Stimulated activated CD4-positive, alpha-beta T cell treated with anti-CD3 and anti-CD28 coated beads, Interleukin-1b, Interleukin-23, amount 100 ng/mL, for 24 hours (primary cell): ENCODE measurements around the gene ITPR1.

Experiments
- DNase-seq, 4 experiments: peaks; one replicate each; pipeline ENCODE4 v3.0.0-alpha.2; 2020; ENCODE audit warnings: low read depth in 4 of 4, low spot score in 1 of 4

ITPR1 gene

DNA sequence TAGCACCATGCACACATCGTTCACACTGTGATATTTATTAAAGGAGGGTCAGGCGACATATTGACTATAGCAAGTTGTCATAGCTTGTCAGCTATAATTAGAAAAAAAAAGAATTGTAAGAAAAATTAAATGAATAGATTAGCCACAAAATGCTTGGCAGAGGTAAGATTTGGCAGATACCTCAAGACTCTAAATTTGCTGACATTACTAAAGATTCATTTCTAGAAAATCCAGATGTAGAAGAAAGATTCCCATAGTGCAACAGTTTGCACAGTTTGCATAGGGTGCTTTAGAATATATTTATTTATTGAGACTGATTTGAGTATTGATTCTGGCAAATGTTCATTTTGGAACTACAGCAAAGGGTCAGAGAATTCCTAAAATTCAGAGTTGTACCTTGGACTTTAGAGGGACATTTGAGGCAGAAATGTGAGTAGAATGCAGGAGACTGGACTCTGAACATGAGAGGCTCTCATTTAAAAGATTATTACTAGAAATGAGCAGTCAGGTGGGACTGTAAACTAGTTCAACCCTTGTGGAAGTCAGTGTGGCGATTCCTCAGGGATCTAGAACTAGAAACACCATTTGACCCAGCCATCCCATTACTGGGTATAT, 384.1 kb downstream of the ITPR1 start:
- DNase-seq, result no peak

DNA sequence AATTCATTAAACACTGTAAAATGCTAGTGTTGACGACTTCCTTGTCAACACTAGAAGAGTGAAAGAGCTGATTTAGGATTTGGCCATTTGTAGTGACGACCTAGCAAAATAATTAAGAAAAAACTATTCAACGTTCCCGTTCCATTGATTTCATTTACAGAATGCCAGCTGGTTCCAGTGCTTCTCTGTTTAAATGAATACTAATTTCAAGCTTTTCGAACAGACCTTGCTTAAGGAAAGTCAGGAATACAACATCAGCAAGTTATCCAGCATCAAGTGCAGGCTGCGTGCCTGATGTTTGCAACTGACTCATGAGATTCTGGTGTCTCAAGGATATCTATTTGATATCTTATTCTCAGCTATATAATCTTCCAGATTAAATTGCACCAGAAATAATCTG, 387.7 kb downstream of the ITPR1 start:
- DNase-seq, result no peak

DNA sequence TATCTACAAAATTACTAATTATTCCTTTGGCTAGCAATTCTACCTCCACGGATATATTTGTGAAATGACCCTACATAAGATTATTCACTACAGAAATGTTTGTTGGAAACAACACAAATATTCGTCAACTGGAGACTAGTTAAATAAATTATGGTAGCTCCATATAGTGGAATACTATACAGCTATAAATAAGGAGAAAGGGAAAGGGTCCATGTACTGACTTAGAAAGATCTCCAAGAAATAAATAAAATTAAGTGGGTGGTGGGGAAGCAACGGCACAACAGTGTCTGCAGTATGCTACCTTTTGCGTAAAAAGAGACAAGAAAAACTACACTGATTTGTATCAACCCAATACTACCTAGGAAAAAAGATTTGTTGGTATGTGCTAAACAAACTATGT, 389.4 kb downstream of the ITPR1 start:
- no peak for DNase-seq

DNA sequence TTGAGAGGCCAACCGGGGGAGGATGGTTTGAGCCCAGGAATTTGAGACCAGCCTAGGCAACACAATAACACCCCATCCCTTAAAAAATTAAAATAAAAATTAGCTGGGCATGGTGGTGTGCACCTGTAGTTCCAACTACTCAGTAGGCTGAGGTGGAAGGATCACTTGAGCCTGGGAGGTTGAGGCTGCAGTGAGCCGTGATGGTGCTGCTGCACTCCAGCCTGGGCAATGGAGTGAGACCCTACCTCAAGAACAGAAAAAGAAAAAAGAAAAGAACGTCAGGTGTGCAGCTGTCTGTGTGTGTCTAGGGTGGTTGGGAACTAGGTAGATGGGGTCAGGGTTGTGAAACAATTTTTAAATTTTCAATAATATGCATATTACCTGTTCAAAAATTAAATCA, 389.9 kb downstream of the ITPR1 start:
- no peak for DNase-seq

DNA sequence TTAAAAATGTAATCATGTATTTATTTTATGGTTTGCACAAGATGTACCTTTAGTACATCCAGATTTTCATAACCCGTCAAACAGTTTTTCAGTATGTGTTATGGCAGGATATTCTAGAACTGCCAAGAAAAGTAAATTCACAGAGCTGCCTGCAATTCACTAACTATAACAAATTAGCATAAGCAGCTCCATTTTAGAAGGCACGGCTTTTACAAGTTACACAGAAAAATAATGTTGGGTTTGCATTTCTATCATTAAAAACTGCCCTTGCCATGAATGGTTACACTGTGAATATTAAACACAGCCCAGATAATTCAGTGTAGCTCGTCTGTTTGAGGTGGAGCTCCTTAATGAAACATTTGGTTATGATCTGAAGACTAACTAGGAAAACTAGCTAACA, 391.7 kb downstream of the ITPR1 start:
- no peak for DNase-seq

DNA sequence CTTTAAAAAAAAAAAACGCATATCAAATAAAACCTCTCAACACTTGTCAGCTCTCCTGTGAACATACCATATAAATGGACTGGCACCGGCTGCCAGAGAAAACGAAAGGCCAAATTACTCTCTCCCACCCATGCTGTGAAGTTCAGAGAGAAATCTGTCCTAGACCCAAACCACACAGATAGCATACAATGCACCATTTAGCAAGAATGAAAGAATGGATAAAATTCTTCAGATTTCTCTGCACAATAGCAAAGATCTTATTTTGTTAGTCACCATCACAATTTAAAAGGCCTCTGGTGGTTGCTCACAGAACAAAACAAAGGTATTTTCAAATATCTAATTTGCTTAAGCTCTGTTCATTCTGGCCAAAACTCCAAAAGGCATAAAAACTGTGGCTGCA, 392.2 kb downstream of the ITPR1 start:
- no peak for DNase-seq

DNA sequence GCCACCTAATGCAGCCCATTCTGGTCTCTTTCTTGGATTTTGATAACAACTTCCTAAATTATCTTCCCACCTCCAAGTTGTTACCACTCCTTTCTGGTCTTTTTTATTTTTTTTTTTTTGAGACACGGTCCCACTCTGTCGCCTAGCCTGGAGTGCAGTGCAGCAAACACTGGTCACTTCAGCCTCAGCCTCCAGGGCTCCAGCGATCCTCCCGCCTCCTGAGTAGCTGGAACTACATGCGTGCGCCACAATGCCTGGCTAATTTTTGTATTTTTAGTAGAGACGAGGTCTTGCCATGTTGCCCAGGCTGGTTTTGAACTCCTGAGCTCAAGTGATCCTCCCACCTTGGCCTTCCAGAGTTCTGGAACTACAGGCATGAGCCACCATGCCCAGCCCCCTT, 393.3 kb downstream of the ITPR1 start:
- DNase-seq, result no peak

DNA sequence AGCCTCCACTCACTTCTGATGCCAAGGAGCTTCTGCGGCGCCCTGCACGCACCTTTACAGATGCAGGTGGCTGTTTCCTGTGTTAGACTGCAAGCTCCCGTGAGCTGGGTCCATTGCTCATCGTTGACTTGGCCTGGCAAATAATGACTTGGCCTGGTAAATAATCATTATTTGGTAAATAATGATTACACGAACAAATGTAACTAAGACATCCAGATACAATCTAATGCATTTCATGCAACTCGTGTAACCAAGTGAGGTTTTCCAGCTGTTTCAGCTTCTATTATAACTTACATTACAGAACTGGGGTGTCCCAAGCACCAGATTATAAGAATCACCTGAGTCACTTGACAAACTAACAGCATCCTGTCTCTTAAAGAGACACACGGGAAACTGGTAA, 394.0 kb downstream of the ITPR1 start:
- DNase-seq, result no peak

DNA sequence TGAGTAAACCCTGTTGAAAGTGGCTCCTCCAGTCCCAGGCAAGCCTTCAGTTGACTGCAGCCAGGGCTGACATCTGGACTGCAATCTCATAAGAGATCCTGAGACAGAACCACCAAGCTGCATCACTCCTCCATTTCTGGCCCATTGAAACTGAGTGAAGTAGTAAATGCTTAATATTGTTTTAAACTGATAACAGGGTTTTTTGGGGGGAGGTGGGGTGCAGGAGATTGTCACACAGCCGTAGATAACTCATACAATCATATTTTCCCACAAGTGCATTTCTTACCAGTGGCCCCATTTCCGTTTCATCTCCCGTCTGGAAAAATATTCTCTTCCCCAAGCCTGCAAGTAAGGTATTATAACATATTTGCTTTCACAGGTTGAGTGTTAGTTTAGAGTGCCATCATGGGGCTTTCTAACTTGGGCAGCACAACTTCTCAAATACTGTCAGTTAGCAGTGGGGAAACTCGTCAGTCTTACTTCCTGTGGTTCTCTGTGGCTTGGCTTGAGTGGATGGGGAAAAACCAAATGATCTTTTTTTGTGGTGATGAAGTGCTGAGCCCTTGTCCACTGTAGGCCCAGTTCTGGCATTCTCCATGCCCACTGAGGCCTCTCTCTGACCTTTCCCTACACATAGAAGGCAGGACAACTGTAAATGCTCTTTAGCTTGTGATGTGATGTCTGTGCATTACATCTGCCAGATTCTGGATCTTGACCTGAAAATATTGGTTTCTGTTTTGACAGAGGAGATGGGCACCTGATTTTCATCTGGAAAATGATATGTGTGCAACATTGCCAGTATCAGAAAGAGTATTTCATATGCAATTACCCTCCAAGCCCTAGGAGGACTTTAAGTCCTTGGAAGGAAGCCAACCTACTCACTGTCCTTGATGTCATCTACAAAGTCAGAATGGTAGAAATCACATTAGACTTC, 396.0 kb downstream of the ITPR1 start:
- DNase-seq, result no peak

DNA sequence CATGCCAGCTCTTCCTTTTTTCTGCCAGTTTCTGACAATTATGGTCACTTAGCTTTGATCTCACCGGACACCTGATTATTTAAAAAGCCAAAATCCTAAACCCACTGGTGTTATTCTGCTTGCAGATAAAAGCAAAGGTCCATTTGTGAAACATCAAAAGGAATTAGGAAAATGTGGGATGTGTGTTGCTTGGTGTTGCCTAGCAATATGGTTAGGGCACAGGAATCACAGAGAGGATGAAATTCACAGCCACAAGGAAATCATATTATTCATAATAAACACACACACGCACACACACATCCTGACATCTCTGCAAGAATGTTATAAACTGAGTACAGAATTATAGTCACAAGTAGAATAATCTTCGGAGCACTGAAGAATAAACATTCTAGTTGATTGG, 396.7 kb downstream of the ITPR1 start:
- DNase-seq, result no peak

DNA sequence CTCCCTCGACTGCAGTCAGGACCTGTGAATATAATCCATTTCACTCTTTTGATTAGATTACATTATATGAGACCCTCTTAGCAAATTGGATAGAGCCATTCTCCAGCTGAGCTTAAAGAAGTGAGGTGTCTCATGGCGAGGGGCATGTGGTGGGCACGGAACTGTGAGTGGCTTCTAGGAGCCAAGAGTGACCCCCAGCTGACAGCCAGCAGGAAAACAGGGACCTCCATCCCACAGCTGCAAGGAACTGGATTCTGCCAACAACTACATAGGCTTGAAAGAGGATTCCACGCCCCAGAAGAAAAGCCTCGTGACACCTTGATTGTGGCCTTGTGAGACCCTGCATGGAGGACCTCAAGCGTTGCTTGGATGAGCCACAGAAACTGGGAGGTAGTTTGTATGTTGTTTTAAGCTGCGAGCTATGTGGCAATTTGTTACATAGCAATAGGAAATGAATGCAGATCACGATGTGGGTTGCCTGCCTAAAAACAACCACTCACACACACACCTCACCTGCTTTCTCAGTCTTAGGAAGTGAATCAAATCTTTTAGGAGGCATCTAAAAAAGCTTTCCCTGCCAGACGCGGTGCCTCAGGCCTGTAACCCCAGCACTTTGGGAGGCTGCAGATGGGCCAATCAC, 401.9 kb downstream of the ITPR1 start:
- DNase-seq, result no peak

DNA sequence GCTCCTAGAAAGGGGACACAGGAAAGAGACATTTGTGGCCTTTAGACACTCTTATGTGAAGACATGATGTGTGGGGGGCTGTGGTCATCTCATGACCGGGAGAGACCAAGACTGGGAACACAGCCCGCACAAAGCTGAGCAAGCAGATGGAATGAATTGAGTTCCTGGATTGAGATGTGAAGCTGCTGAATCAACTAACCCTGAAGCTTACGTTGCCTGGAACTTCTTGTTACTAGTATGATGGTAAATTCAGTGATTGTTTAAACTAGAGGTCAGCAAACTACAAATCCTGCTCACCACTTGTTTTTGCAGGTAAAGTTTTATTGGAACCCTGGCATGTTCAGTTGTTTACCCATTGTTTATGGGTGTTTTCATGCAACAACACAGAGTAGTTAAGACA, 402.7 kb downstream of the ITPR1 start:
- no peak for DNase-seq
